Panc1 (cell line): ENCODE data around the gene KRT38.

Experiments
- SIN3A ChIP-seq: IDR thresholded peaks from 2 replicates; pipeline ENCODE4 v1.6.1; 2012; ENCODE audit warnings: low read depth, mild to moderate bottlenecking, low read length, moderate library complexity, borderline replicate concordance; ENCODE audit not compliant: insufficient read depth
- TF ChIP-seq, protein P1 (sequence below): fragments of 450-650 bp; IDR thresholded peaks from 2 replicates; pipeline ENCODE4 v1.5.1; 2017; ENCODE audit warnings: mild to moderate bottlenecking
- TF ChIP-seq, protein P2 (sequence below), 2 experiments: IDR thresholded peaks; 2 replicates each; pipeline ENCODE4 v1.6.1; 2011 to 2012; ENCODE audit warnings: low read depth in 2 of 2, control low read depth in 1 of 2, low read length in 1 of 2, mild to moderate bottlenecking in 1 of 2, moderate library complexity in 1 of 2; ENCODE audit not compliant: insufficient read depth in 1 of 2

DNA sequence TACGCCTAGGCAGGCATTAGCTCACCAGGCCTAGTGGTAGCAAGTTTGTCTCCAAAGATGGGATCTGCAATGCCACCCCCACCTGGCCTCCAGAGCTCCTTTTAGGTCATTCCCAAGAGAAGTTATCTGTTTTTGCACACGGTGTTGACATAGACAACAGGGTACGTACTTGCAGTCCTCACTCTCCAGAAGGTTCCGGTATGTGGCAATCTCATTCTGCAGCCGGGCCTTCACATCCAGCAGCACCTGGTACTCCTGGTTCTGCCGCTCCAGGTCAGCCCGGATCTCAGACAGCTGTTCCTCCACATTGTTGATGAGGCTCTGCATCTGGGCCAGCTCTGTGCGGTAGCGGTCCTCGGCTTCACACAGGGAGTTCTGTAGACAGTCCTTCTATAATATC is 33.6 kb downstream of the KRT38 start:
- no peak for TF ChIP-seq SIN3A
- TF ChIP-seq, protein P1, sequence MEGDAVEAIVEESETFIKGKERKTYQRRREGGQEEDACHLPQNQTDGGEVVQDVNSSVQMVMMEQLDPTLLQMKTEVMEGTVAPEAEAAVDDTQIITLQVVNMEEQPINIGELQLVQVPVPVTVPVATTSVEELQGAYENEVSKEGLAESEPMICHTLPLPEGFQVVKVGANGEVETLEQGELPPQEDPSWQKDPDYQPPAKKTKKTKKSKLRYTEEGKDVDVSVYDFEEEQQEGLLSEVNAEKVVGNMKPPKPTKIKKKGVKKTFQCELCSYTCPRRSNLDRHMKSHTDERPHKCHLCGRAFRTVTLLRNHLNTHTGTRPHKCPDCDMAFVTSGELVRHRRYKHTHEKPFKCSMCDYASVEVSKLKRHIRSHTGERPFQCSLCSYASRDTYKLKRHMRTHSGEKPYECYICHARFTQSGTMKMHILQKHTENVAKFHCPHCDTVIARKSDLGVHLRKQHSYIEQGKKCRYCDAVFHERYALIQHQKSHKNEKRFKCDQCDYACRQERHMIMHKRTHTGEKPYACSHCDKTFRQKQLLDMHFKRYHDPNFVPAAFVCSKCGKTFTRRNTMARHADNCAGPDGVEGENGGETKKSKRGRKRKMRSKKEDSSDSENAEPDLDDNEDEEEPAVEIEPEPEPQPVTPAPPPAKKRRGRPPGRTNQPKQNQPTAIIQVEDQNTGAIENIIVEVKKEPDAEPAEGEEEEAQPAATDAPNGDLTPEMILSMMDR: no peak
- TF ChIP-seq, protein P2, sequence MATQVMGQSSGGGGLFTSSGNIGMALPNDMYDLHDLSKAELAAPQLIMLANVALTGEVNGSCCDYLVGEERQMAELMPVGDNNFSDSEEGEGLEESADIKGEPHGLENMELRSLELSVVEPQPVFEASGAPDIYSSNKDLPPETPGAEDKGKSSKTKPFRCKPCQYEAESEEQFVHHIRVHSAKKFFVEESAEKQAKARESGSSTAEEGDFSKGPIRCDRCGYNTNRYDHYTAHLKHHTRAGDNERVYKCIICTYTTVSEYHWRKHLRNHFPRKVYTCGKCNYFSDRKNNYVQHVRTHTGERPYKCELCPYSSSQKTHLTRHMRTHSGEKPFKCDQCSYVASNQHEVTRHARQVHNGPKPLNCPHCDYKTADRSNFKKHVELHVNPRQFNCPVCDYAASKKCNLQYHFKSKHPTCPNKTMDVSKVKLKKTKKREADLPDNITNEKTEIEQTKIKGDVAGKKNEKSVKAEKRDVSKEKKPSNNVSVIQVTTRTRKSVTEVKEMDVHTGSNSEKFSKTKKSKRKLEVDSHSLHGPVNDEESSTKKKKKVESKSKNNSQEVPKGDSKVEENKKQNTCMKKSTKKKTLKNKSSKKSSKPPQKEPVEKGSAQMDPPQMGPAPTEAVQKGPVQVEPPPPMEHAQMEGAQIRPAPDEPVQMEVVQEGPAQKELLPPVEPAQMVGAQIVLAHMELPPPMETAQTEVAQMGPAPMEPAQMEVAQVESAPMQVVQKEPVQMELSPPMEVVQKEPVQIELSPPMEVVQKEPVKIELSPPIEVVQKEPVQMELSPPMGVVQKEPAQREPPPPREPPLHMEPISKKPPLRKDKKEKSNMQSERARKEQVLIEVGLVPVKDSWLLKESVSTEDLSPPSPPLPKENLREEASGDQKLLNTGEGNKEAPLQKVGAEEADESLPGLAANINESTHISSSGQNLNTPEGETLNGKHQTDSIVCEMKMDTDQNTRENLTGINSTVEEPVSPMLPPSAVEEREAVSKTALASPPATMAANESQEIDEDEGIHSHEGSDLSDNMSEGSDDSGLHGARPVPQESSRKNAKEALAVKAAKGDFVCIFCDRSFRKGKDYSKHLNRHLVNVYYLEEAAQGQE (IDR thresholded peaks at IDR 0.05; ENCODE audit: insufficient read depth in 1 of 2, low read depth in 2 of 2, low read length in 1 of 2): no peak
